Ascending aorta (tissue), 2 donors: ENCODE data around the gene PCCB. TPM values are rescaled to one million over a fixed set of nuclear protein-coding genes. Genes with fewer than 3 reads are reported as not detected.

ENCODE experiments used
- DNase-seq, 2 donors: peaks; one replicate each; pipeline ENCODE4 v3.0.0-alpha.2; 2019; ENCODE audit warnings: low spot score in 2 of 2
- H3K27ac ChIP-seq, 2 donors: fragments of 200-600 bp; sonication (generic); one replicate each; pipeline ENCODE4 v1.5.1; 2016 to 2017; ENCODE audit warnings: mild to moderate bottlenecking in 1 of 2
- H3K27me3 ChIP-seq: fragments of 200-600 bp; sonication (generic); one replicate; pipeline ENCODE4 v1.5.1; 2017
- H3K36me3 ChIP-seq, 2 donors: fragments of 200-600 bp; sonication (generic); one replicate each; pipeline ENCODE4 v1.5.1; 2016
- H3K4me1 ChIP-seq, 2 donors: fragments of 200-600 bp; sonication (generic); one replicate each; pipeline ENCODE4 v1.5.1; 2016 to 2017; ENCODE audit warnings: mild to moderate bottlenecking in 1 of 2
- H3K4me3 ChIP-seq, 2 donors: fragments of 200-600 bp; sonication (generic); one replicate each; pipeline ENCODE4 v1.5.1; 2016 to 2017; ENCODE audit warnings: mild to moderate bottlenecking in 1 of 2
- H3K9me3 ChIP-seq, 2 donors: fragments of 200-600 bp; sonication (generic); one replicate each; pipeline ENCODE4 v1.5.1; 2016
- intact Hi-C: fragments of 100-400 bp; cut with DNase I; formaldehyde crosslinking; loops from one replicate; pipeline ENCODE4 v1.15.1; 2023
- total RNA-seq: library from RNA; depleted of rRNA; stranded (reverse); fragments of >200 nt; gene quantifications from one replicate; pipeline ENCODE4 v1.1.0, GENCODE V29; 2016
- TF ChIP-seq, protein P1 (sequence below), 3 experiments: fragments of 200-600 bp in 2 of 3; fragments of 450-650 bp in 1 of 3; sonication (generic) in 2 of 3; IDR thresholded peaks; one replicate each; pipeline ENCODE4 v1.5.1; 2016 to 2019; ENCODE audit warnings: antibody characterized with exemption in 3 of 3, mild to moderate bottlenecking in 1 of 3, moderate library complexity in 1 of 3

The PCCB gene
- total RNA-seq, 1 donor from 2014 or later: 114 TPM

DNA sequence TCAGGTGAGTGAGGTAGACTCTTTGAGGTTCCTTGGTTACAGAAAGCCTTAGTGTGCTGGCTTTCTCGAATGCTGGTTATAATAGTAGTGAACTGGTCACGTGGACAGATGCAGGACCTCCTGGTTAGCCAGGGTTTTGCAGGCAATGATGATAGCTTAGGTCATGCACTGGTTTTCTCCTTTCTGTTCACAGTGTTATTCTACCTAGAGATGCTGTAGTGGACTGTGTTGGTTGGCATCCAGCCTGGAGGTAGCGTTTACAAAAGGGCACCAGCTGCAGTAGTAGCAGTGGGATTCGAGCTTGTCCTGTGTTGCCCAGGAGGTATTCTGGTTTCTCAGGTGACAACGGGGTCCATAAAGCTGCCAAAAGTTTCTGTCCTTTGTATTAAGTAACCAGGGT lies 27.0 kb downstream of the PCCB start:
- DNase-seq: no peak
- Histone ChIP-seq H3K36me3 (peaks cover 7 to 19% of the 10 kb centered on the region in 2 donors), H3K27ac (no peak overlapping the region), H3K4me3 (no peak overlapping the region), H3K4me1 (no peaks in the 10 kb centered on the region), H3K27me3 (no peaks in the 10 kb centered on the region), H3K9me3 (peaks cover 9 to 29% of the 10 kb centered on the region in 2 donors)
- TF ChIP-seq, protein P1, sequence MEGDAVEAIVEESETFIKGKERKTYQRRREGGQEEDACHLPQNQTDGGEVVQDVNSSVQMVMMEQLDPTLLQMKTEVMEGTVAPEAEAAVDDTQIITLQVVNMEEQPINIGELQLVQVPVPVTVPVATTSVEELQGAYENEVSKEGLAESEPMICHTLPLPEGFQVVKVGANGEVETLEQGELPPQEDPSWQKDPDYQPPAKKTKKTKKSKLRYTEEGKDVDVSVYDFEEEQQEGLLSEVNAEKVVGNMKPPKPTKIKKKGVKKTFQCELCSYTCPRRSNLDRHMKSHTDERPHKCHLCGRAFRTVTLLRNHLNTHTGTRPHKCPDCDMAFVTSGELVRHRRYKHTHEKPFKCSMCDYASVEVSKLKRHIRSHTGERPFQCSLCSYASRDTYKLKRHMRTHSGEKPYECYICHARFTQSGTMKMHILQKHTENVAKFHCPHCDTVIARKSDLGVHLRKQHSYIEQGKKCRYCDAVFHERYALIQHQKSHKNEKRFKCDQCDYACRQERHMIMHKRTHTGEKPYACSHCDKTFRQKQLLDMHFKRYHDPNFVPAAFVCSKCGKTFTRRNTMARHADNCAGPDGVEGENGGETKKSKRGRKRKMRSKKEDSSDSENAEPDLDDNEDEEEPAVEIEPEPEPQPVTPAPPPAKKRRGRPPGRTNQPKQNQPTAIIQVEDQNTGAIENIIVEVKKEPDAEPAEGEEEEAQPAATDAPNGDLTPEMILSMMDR (IDR thresholded peaks at IDR 0.05): no peak
- intact Hi-C loops: no loop called here

DNA sequence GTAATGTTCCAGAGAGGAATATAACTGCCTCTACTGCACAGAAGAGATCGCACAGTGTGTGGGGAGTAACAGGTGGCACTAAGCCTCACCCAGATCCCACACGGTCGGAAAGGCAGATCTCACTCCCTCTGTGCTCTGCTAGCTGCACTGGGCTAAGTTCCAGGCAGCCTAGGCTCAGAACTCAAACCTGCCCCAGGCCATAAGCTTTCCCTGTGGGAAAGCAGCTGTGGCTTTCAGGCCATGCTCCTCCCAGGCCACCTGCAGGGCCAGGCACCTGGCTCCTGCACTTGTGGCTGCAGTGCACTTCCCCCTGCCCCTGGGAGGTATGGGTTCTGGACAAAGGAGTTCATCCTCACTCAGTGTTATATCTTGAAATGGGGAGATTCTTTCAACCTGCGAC lies 27.5 kb downstream of the PCCB start:
- no peak for DNase-seq
- TF ChIP-seq, protein P1 (IDR thresholded peaks at IDR 0.05): no peak
- intact Hi-C loops: no loop called here
- no peaks in the 10 kb centered on the region for H3K4me1 ChIP-seq
- H3K9me3 ChIP-seq: peaks cover 9 to 29% of the 10 kb centered on the region in 2 donors
- H3K27me3 ChIP-seq: no peaks in the 10 kb centered on the region
- no peak overlapping the region for H3K27ac ChIP-seq
- H3K4me3 ChIP-seq: no peak overlapping the region
- peaks cover 7 to 19% of the 10 kb centered on the region in 2 donors for H3K36me3 ChIP-seq

DNA sequence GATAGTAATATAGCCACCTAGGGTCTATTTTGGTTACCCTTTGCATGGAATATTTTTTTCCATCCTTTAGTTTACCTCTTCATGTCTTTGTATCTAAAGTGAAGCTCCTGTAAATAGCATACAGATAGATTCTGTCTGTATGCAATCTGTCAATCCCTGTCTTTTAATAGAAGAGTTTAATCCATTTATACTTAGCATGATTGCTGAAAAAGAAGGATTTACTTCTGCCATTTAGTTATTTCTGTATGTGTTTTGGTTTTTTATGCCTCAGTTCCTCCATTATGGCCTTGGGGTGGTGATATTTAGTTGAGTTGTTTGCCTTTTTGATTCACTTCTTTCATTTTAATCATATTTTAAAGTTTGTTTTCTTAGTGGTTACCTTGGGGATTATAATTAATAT lies 29.0 kb downstream of the PCCB start:
- Histone ChIP-seq H3K27ac (no peak overlapping the region), H3K4me1 (no peaks in the 10 kb centered on the region), H3K4me3 (no peak overlapping the region), H3K9me3 (peaks cover 9 to 29% of the 10 kb centered on the region in 2 donors), H3K36me3 (peaks cover 10 to 25% of the 10 kb centered on the region in 2 donors), H3K27me3 (no peaks in the 10 kb centered on the region)
- intact Hi-C loops: no loop called here
- TF ChIP-seq, protein P1 (IDR thresholded peaks at IDR 0.05): no peak
- DNase-seq: no peak

DNA sequence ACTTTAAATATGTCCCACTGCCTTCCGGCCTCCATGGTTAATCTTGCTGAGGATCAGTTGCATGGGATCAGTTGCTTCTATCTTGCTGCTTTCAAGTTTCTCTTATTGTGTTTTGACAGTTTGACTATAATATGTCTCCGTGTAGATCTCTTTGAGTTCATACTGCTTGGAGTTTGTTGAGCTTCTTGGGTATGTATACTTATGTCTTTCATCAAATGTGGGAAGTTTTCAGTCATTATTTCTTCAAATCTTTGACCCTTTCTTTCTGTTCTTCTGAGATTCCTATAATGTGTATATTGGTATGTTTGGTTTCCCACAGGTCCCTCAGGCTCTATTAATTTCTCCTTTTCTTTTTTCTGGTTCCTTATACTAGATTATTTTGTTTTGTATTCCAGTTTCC lies 30.8 kb downstream of the PCCB start:
- Histone ChIP-seq H3K27me3 (no peaks in the 10 kb centered on the region), H3K4me3 (no peak overlapping the region), H3K9me3 (peaks cover 9 to 29% of the 10 kb centered on the region in 2 donors), H3K36me3 (peaks cover 20 to 39% of the 10 kb centered on the region in 2 donors), H3K4me1 (no peaks in the 10 kb centered on the region), H3K27ac (no peak overlapping the region)
- TF ChIP-seq, protein P1 (IDR thresholded peaks at IDR 0.05): no peak
- no peak for DNase-seq
- intact Hi-C loops: no loop called here

DNA sequence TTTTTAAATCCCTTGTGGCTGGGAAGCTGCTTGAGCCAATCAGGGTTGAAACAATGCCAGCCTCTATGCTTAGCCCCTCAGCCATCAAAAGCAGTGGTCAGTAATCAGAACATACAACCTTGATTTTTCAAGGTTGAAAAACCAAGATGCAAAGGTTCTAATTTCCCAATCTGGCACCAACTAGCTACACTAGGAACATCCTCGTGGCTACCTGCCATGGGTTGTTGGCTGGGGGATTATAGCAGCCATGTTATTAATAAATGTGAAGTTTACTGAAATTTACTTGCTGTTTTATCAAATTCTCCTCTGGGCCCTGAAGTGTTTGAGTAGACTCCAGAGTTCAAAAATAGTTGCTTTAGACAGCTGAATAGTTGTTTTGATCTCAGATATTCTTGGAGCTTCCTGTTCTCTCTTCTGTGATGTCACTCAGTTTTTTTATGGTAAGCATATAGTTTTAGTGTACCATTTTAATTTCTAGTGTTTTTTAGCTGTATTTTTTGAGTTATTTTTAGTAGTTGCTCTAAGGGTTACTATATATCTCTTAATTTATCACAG lies 31.9 kb downstream of the PCCB start:
- Histone ChIP-seq H3K4me1 (no peaks in the 10 kb centered on the region), H3K36me3 (peaks cover 20 to 40% of the 10 kb centered on the region in 2 donors), H3K4me3 (no peak overlapping the region), H3K27ac (no peak overlapping the region), H3K27me3 (no peaks in the 10 kb centered on the region), H3K9me3 (peaks cover 9 to 29% of the 10 kb centered on the region in 2 donors)
- DNase-seq: no peak
- intact Hi-C loops: no loop called here
- TF ChIP-seq, protein P1 (IDR thresholded peaks at IDR 0.05): no peak

DNA sequence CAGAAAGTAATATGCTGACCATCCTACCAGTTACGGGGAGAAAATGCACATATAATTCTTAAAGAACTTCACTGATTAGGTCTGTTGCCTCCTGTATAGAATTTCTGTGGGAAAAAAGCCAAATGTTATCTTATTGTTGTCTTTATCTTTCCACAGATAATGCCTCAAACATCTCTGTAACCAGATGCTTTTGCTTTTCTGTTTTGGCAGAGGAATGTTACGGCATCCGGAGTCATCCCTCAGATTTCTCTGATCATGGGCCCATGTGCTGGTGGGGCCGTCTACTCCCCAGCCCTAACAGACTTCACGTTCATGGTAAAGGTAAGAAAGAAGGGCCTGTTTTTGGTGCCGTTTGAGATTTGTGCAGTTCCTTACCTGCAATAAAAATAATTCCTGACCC lies 33.5 kb downstream of the PCCB start:
- Histone ChIP-seq H3K4me3 (no peak overlapping the region), H3K27ac (no peak overlapping the region), H3K27me3 (no peaks in the 10 kb centered on the region), H3K4me1 (no peaks in the 10 kb centered on the region), H3K36me3 (peaks cover 20 to 40% of the 10 kb centered on the region in 2 donors), H3K9me3 (peaks cover 9 to 28% of the 10 kb centered on the region in 2 donors)
- DNase-seq: no peak
- TF ChIP-seq, protein P1 (IDR thresholded peaks at IDR 0.05): no peak
- intact Hi-C loops: no loop called here
